Kidney glomerular epithelial cell (primary cell): ENCODE data around the gene COX10.
"Not testable (repeated sequence)": the region's sequence is repeated elsewhere in the genome, so short reads cannot be mapped to it uniquely, and the experiment has no call there.

Source experiments
- DNase-seq: peaks from one replicate; lab custom pipeline; 2025; lab: John Stamatoyannopoulos, UW

COX10 gene

GRCh38 chr17:14205992-14206461 is 136.7 kb downstream of the COX10 start:
- no peak for DNase-seq

- no peak for DNase-seq
Observed at GRCh38 chr17:14206891-14207290, 137.6 kb downstream of the COX10 start.

GRCh38 chr17:14207791-14208190 is 138.5 kb downstream of the COX10 start:
- DNase-seq, result no peak

- DNase-seq, result no peak
Observed at GRCh38 chr17:14209215-14209614, 139.9 kb downstream of the COX10 start.

- no peak for DNase-seq
Observed at GRCh38 chr17:14211246-14211645, 141.9 kb downstream of the COX10 start.

GRCh38 chr17:14211801-14212200 is 142.5 kb downstream of the COX10 start:
- DNase-seq, result no peak

- DNase-seq, result no peak
Observed at GRCh38 chr17:14212401-14212800, 143.1 kb downstream of the COX10 start.

- DNase-seq, result no peak
Observed at GRCh38 chr17:14214271-14214670, 145.0 kb downstream of the COX10 start.

GRCh38 chr17:14222611-14223010 is 153.3 kb downstream of the COX10 start:
- no peak for DNase-seq

- DNase-seq, result no peak
Observed at GRCh38 chr17:14225254-14225980, 156.1 kb downstream of the COX10 start.

GRCh38 chr17:14227052-14227451 is 157.7 kb downstream of the COX10 start:
- DNase-seq, result no peak

GRCh38 chr17:14228903-14229302 is 159.6 kb downstream of the COX10 start:
- DNase-seq, result no peak

GRCh38 chr17:14231187-14231586 is 161.9 kb downstream of the COX10 start:
- not testable (repeated sequence) for DNase-seq

- not testable (repeated sequence) for DNase-seq
Observed at GRCh38 chr17:14235047-14235446, 165.7 kb downstream of the COX10 start.

GRCh38 chr17:14236032-14236431 is 166.7 kb downstream of the COX10 start:
- not testable (repeated sequence) for DNase-seq

GRCh38 chr17:14236762-14237161 is 167.5 kb downstream of the COX10 start, which contains the start of gene CDRT15:
Gene CDRT15 (minus strand): TSS chr17:14236862. CDS start chr17:14236833, 29 bp downstream.
- DNase-seq, result not testable (repeated sequence)

GRCh38 chr17:14239271-14239670 is 170.0 kb downstream of the COX10 start:
- not testable (repeated sequence) for DNase-seq

GRCh38 chr17:14245002-14245401 is 175.7 kb downstream of the COX10 start:
- no peak for DNase-seq

GRCh38 chr17:14245629-14246028 is 176.3 kb downstream of the COX10 start:
- DNase-seq, result no peak
